Left ventricle myocardium inferior (tissue), 1 donor: ENCODE results near the gene TMSB4X. TPM values are rescaled to one million over a fixed set of nuclear protein-coding genes. Genes with fewer than 3 reads are reported as not detected.

Source experiments
- DNase-seq: peaks from one replicate; pipeline ENCODE4 v3.0.0-alpha.2; 2020
- H3K27ac ChIP-seq: fragments of 200-600 bp; replicated peaks from 2 replicates; pipeline ENCODE4 v1.8.0; 2021
- H3K27me3 ChIP-seq: fragments of 200-600 bp; 2 replicates; pipeline ENCODE4 v1.8.0; 2021; ENCODE audit warnings: low read depth
- H3K36me3 ChIP-seq: fragments of 200-600 bp; 2 replicates; pipeline ENCODE4 v1.8.0; 2021
- H3K4me1 ChIP-seq: fragments of 200-600 bp; 2 replicates; pipeline ENCODE4 v1.8.0; 2021
- H3K4me3 ChIP-seq: fragments of 200-600 bp; 2 replicates; pipeline ENCODE4 v1.8.0; 2021; ENCODE audit warnings: mild to moderate bottlenecking, moderate library complexity
- H3K9me3 ChIP-seq: fragments of 200-600 bp; replicated peaks from 2 replicates; pipeline ENCODE4 v1.8.0; 2021
- CTCF ChIP-seq: fragments of 200-600 bp; IDR thresholded peaks from 2 replicates; pipeline ENCODE4 v1.8.0; 2021; ENCODE audit warnings: antibody characterized with exemption, mild to moderate bottlenecking, borderline replicate concordance
- intact Hi-C: fragments of 100-400 bp; cut with micrococcal nuclease; formaldehyde crosslinking; loops from one replicate; pipeline ENCODE4 v1.11.0; 2022
- total RNA-seq: library from RNA; stranded (reverse); fragmentation: NEBNext Ultra II Directional; extraction: Animal tissue kit (Norgen Biotek cat#: 25700); gene quantifications from one replicate; pipeline ENCODE4 v1.2.1, GENCODE V29; 2021
- donor health status: DM: no; HTN: yes; CAD: no; lungs with severe emphysema.

Gene TMSB4X
- total RNA-seq, 1 donor from 2014 or later, result 955 TPM

- no peak for TF ChIP-seq CTCF
- intact Hi-C loops, result no loop called here
Observed at GRCh38 chrX:12965131-12965940, 9.6 kb upstream of the TMSB4X start.

GRCh38 chrX:12966151-12966550 is 8.8 kb upstream of the TMSB4X start:
- Histone ChIP-seq H3K27ac (no peak overlapping the region), H3K9me3 (no peaks in the 10 kb centered on the region), H3K36me3 (no peaks in the 10 kb centered on the region), H3K27me3 (no peaks in the 10 kb centered on the region), H3K4me1 (peaks cover 4% of the 10 kb centered on the region), H3K4me3 (no peak overlapping the region)
- DNase-seq, result no peak
- no peak for TF ChIP-seq CTCF
- intact Hi-C loops, result no loop called here

More at GRCh38 chrX:12965131-12965940, 9.6 kb upstream of the TMSB4X start:
- no peak overlapping the region for H3K27ac ChIP-seq
- no peaks in the 10 kb centered on the region for H3K27me3 ChIP-seq
- DNase-seq, result no peak
- H3K36me3 ChIP-seq, result no peaks in the 10 kb centered on the region
- H3K9me3 ChIP-seq, result no peaks in the 10 kb centered on the region
- H3K4me1 ChIP-seq, result no peaks in the 10 kb centered on the region
- no peak overlapping the region for H3K4me3 ChIP-seq

- H3K4me3 ChIP-seq, result no peak overlapping the region
- no peaks in the 10 kb centered on the region for H3K36me3 ChIP-seq
- no peaks in the 10 kb centered on the region for H3K9me3 ChIP-seq
- DNase-seq, result no peak
- intact Hi-C loops, result no loop called here
- H3K27me3 ChIP-seq, result no peaks in the 10 kb centered on the region
- no peak for TF ChIP-seq CTCF
- no peak overlapping the region for H3K27ac ChIP-seq
- H3K4me1 ChIP-seq, result peaks cover 6% of the 10 kb centered on the region
Observed at GRCh38 chrX:12967711-12968465, 7.0 kb upstream of the TMSB4X start.

- H3K27me3 ChIP-seq, result no peaks in the 10 kb centered on the region
- intact Hi-C loops, result loop anchor here (10.0 kb wide), 1 partner anchor 514 kb away; no protein-coding TSS in a partner anchor
- no peak for DNase-seq
- no peaks in the 10 kb centered on the region for H3K9me3 ChIP-seq
- peak overlapping the region; percentile 94 for H3K27ac ChIP-seq
- no peaks in the 10 kb centered on the region for H3K36me3 ChIP-seq
- peak overlapping the region; percentile 80 for H3K4me3 ChIP-seq
- TF ChIP-seq CTCF, result peak; percentile 65
- peaks cover 11% of the 10 kb centered on the region for H3K4me1 ChIP-seq
Observed at GRCh38 chrX:12970691-12971202, 4.2 kb upstream of the TMSB4X start.

- Histone ChIP-seq H3K4me3 (peak overlapping the region; percentile 80), H3K4me1 (peaks cover 12% of the 10 kb centered on the region), H3K27me3 (no peaks in the 10 kb centered on the region)
Observed at GRCh38 chrX:12971282-12972003, 3.5 kb upstream of the TMSB4X start.

More at GRCh38 chrX:12971282-12972003, 3.5 kb upstream of the TMSB4X start:
- H3K27ac ChIP-seq, result peak overlapping the region; percentile 94
- intact Hi-C loops, result loop anchor here (10.0 kb wide), 1 partner anchor 513 kb away; no protein-coding TSS in a partner anchor
- H3K36me3 ChIP-seq, result no peaks in the 10 kb centered on the region
- no peaks in the 10 kb centered on the region for H3K9me3 ChIP-seq
- peak; percentile 38 for DNase-seq
- no peak for TF ChIP-seq CTCF
